SIG-M5 treated with dmso at 0.1 percent for 504 hours (cell line): ENCODE data around the gene DIO3.
A peak's percentile ranks its signal among the peaks of the same experiment; 100 is the strongest.

Source experiments
- DNase-seq: peaks from one replicate; lab custom pipeline; 2025; ENCODE audit not compliant: unreplicated experiment; lab: John Stamatoyannopoulos, UW

DIO3 gene

GRCh38 chr14:101561145-101561896, at the start of gene DIO3:
Gene DIO3, plus strand, starts transcription at chr14:101561495.
- DNase-seq: no peak

GRCh38 chr14:101511620-101512375, 49.5 kb upstream of the DIO3 start:
- no peak for DNase-seq

DNA sequence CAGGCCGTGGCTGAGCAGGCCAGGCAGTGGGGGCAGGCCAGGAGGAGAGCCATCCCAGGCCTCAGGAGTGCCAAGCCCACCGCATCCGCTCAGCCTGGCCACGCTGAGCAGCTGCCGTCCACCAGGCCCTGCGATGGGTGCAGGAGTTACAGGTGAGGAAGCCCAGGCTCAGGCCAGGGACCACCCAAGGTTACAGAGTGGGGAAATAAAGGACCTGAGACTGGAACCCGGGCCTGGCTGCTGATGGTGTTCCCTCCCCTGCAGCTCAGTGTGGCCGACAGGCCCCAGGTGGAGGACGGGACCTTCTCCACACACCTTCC, 49.0 kb upstream of the DIO3 start:
- no peak for DNase-seq

GRCh38 chr14:101514136-101514535, 47.2 kb upstream of the DIO3 start:
- DNase-seq: no peak

DNA sequence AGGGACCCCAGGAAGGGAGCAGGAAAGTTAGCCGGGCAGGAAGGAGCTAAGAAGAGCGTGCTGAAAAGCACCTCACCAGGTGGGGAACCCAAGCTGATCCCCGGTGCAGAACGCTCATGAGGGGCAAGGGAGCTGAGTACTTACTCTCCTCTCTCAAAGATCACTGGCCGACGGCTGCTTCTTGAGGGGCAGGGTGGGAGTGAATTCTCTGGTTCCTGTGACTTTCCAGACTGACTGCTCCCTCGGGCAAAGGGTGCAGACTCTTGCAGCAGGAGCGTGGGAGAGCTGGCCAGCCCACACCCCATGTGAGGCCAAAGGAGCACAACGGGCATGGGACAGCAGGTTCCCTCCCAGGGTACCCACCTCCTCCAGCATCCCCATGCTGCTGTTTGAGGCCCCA, 44.9 kb upstream of the DIO3 start:
- no peak for DNase-seq

GRCh38 chr14:101518611-101519473, 42.5 kb upstream of the DIO3 start:
- DNase-seq: no peak

DNA sequence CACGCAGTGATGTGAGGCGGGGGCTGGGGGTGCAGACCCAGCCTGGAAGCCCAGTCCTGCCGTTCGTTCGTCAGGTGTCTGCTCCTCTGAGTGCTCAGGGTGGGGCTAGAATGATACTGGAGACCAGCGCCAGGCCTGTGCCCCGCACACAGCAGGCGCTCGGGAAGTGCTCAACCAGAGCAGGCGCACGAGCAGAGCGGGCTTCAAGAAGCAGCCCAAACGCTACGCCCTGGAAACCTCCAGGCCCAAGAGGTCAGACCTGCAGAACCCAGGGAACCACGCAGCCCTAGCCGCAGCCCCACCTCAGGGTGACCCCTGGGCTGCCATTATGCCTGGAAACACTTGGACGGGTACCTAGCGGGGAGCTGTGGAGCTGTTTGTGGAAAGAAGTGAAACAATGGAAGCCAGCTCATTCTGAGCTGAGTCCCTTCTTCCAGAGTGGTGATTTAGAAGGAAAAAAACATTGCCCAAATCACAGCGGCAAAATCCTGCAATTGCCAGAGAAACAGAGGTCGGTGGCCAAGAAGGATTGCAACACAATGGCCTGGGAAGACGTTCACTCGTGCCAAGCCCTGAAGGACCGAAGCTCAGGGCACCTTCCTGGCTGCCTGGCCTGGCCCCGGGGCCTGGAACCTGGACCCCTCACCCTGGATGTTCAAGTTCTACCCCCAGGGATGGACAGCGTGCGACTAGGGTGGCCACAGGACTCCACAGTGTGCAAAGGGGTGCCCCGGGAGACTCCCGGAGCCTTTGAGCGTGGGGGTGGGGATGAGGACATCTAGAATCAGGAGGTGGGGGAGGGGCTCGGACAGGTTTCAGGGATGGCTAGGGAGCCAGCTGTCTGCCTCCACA, 40.4 kb upstream of the DIO3 start:
- DNase-seq: no peak

GRCh38 chr14:101521473-101521915, 39.8 kb upstream of the DIO3 start:
- DNase-seq: no peak

- no peak for DNase-seq
These were observed 39.3 kb upstream of the DIO3 start for GRCh38 chr14:101521978-101522377.

GRCh38 chr14:101525640-101526527, 35.4 kb upstream of the DIO3 start:
- DNase-seq: no peak

- no peak for DNase-seq
These were observed 33.3 kb upstream of the DIO3 start for GRCh38 chr14:101527987-101528386.

GRCh38 chr14:101529079-101529478, 32.2 kb upstream of the DIO3 start:
- DNase-seq: no peak

GRCh38 chr14:101534198-101534597, 27.1 kb upstream of the DIO3 start:
- DNase-seq: no peak

GRCh38 chr14:101535232-101535631, 26.1 kb upstream of the DIO3 start:
- peak; percentile 73 for DNase-seq

DNA sequence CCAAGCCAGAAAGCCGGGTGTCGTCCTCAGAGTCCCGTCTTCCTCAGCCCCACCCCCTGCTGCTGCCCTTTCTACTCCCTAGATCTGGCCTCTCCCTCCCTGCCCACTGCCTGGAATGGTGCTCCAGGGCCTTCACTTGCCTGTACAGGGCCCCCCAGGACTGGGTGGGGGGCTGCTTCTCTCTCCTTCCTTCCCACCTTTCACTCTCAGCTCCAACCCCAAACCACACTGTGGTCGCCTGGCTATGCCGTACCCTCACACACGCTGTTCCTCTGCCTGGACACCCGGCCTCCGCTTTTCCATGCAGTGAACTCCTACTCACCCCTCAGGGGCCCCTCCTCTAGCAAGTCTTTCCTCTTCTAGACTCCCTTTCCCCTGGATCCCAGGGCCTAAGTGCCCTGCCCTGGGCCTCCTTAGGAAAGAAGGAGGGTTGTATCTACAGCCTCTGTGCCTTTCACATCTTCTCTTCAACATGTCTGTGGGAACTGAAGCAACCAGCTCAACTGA, 25.5 kb upstream of the DIO3 start:
- DNase-seq: no peak

- no peak for DNase-seq
These were observed 24.0 kb upstream of the DIO3 start for GRCh38 chr14:101537286-101537685.

GRCh38 chr14:101538878-101539277, 22.4 kb upstream of the DIO3 start:
- no peak for DNase-seq

DNA sequence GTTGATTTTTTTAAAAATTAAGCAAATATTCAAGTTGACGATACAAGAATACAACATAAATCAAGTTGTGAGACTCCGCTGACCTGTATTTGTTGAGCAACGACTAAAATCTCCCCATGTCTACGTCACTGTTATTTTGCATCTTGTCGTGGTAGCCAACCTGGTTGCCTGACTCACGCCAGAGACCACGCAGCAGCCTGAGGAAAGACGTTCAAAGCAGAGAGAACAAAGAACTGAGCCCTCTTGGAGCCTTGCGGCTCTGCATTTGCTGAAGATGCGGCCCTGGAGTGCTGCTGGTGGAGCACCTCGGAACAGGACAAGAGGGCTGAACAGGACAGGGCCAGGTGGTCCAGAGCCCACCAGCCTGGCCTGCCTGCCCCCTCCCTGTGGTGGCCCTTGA, 21.4 kb upstream of the DIO3 start:
- no peak for DNase-seq
